GM18498 (cell line): ENCODE data around the gene CD320.
"Not testable (repeated sequence)": the region's sequence is repeated elsewhere in the genome, so short reads cannot be mapped to it uniquely, and the experiment has no call there.

Experiments
- ATAC-seq: cut with Tn5 transposase; IDR thresholded peaks from one replicate; pipeline ENCODE4 v1.9.1; 2021; ENCODE audit warnings: mild to moderate bottlenecking, moderate library complexity; ENCODE audit not compliant: unreplicated experiment

The CD320 gene

GRCh38 chr19:8333767-8334457 lies 25.8 kb upstream of the CD320 start:
- no peak for ATAC-seq

GRCh38 chr19:8332976-8333766 lies 25.0 kb upstream of the CD320 start:
- no peak for ATAC-seq

- no peak for ATAC-seq
Observed at GRCh38 chr19:8331263-8331845, 23.2 kb upstream of the CD320 start.

- no peak for ATAC-seq
Observed at GRCh38 chr19:8329996-8330395, 21.8 kb upstream of the CD320 start.

GRCh38 chr19:8325454-8325853 lies 17.3 kb upstream of the CD320 start:
- no peak for ATAC-seq

DNA sequence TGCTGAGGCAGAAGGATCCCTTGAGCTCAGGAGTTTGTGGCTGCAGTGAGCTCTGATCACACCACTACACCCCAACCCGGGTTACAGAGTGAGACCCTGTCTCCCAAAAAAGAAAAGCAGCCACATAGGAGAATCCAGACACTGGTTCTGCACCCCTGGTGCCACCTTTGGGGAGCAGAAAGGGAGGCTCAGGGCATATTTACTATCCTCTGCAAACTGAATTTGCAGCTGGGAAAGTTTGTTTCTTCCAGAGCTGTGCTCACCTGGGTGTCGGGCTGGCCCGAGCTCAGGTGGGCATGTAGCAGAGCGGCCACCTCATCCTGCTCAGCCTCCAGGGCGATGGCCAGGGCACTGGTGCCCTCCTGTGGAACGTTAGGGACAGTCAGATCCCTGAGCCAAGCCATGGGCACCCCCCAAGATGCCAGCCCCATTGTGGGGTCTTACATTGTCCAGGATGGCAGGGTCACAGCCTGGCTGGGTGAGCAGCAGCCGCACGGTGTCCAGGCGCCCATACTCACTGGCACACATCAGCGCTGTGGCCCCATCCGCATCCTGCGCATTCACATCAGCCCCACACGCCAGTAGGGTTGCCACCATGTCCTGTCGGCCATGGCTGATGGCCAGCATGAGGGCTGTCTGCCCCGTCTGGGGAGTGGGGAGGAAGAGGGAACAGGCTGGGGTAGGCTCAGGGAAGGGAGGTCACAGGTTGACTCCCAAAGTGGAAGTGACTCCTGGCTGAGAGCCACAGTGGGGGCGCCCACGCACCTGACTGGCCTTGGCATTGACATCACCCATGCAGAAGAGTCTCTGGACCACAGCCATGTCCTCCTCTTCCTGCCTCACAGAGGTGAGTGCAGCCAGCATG lies 16.3 kb upstream of the CD320 start:
- no peak for ATAC-seq

- no peak for ATAC-seq
Observed at GRCh38 chr19:8323781-8324185, 15.6 kb upstream of the CD320 start.

- no peak for ATAC-seq
Observed at GRCh38 chr19:8322638-8322997, 14.5 kb upstream of the CD320 start.

DNA sequence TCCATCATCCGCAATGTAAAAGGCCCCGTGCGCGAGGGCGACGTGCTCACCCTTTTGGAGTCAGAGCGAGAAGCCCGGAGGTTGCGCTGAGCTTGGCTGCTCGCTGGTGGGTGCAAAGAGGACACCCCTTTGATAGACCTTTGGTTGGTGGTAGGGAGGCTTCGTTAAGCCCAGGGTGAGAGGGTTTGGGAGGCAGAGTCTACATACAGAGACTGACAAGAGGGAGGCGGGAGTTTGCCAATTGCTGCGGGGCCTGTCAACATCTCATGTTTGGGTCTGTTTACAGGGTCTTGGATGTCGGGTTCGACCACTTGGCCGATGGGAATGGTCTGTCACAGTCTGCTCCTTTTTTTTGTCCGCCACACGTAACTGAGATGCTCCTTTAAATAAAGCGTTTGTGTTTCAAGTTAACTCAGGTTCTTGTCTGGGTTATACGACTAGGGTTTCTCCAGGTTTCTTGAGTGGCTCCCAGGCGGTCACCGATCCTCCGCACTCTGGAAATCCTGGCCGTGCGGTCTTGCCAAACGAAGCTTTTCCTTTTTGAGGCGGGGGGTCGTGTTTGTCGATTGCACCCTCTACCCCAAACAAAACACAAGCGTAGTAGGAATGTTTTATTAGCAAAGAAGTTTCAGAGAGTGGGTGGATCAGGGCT lies 14.0 kb upstream of the CD320 start:
- ATAC-seq = no peak

DNA sequence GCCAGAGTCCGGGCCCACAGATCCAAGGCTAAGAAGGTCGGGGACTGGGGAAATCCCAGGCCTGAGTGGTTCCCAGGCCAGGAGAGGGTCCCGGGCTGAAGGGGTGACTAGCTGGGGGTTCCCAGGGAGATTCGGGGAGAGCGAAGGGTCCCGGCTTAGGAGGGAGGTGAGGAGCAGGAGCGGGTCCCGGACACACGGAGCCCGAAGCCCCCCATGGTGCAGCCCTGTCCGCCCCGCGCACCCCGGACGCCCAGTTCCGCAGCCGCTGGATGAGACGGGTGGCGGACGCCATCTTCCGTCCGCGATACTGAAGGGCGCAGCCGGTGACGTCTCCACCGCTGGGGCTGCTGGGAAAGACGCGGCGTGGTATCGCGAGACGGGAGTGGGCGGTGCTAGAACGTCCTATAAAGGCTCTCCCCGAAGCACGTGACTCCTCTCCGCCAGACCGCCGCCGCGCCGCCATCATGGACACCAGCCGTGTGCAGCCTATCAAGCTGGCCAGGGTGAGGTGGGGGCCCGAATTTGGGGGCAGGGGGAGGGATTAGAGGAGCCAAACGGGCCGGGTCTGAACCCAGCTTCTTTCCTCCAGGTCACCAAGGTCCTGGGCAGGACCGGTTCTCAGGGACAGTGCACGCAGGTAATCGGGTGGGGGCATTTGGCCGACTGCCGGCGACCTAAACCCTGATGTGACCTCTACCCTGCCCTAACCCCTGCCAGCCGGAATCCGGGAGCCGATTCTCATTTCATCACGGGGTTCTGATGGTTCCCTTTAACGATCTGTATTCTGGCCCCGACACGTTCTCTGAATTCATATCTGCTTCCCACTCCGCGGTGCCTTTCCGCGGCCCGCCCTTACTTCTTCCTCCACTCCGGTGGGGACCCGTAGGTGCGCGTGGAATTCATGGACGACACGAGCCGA lies 13.2 kb upstream of the CD320 start, which contains the start of the genes NDUFA7 and RPS28:
Gene NDUFA7 (minus strand): TSS at position 309 of the 919 bp plus-strand sequence. CDS start 17 bp downstream, at position 292.
Gene RPS28 (plus strand): TSS at position 430 of the 919 bp plus-strand sequence. CDS start 35 bp downstream, at position 465.
- peak; percentile 94 for ATAC-seq

GRCh38 chr19:8320564-8321066 lies 12.5 kb upstream of the CD320 start:
- ATAC-seq = peak; percentile 18

GRCh38 chr19:8319807-8320520 lies 11.8 kb upstream of the CD320 start:
- no peak for ATAC-seq

GRCh38 chr19:8318835-8319234 lies 10.7 kb upstream of the CD320 start:
- not testable (repeated sequence) for ATAC-seq

DNA sequence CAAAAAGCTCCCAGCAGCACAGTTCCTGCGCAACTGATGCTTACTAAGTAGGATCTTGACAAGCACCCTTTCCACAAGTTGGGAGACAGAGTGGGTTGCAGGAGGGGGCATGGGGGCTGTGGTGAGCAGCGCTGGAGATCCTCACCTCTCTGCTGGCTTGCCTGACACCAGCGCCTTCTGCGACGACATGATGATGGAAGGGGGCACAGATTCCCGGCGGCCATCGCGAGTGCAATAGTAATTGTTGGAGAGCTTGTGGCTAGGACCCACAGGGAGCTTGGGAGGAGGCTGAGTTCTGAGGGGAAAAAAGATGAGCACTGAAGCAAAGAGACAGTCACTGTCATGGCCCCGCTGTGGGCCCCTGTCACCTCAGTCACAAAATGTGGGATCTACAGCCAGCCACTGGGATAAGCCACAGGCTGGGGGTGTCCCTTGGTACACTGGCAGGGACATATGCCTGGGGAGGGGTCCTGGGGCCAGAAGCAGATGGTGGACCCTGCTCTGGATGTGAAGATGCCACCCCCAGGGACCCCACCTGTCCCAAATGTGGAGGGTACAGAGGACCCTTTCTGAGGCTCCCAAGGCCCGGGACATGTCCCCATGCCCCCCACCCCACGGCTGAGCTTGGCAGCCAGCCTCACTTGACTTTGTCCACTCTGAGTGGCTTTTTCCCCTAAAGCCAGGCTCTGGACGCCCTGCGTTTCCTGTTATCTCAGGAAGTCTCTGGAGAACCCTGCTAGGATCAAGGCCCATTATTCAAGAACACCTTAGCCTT lies 8.4 kb upstream of the CD320 start:
- ATAC-seq = no peak

DNA sequence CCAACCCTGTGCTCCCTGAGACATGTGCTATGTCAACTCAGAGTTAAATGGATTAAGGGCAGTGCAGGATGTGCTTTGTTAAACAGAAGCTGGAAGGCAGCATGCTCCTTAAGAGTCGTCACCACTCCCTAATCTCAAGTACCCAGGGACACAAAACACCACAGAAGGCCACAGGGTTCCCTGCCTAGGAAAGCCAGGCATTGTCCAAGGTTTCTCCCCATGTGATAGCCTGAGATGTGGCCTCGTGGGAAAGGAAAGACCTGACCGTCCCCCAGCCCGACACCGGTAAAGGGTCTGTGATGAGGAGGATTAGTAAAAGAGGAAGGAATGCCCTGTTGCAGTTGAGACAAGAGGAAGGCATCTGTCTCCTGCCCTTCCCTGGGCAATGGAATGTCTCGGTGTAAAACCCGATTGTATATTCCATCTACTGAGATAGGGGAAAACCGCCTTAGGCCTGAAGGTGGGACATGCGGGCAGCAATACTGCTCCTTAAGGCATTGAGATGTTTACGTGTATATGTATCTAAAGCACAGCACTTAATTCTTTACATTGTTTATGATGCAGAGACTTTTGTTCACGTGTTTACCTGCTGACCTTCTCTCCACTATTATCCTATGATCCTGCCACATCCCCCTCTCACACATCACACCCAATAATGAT lies 7.0 kb upstream of the CD320 start:
- ATAC-seq = not testable (repeated sequence)

GRCh38 chr19:8311461-8312260 lies 3.5 kb upstream of the CD320 start:
- ATAC-seq = no peak
